SK-N-SH (cell line): ENCODE measurements around the gene PDE2A. TPM values are rescaled to one million over a fixed set of nuclear protein-coding genes. Genes with fewer than 3 reads are reported as not detected.

Experiments used
- CTCF ChIA-PET: fragments of 300-600, 350-600 bp; formaldehyde crosslinking; extraction: SDS; loops from one replicate; lab custom pipeline; 2021; lab: Yijun Ruan, JAX
- POLR2A ChIA-PET: fragments of 350-600 bp; sonication (Branson Sonifier 250); formaldehyde crosslinking; extraction: SDS; loops from one replicate; lab custom pipeline; 2020; ENCODE audit warnings: antibody characterized with exemption, inconsistent platforms; lab: Yijun Ruan, JAX
- DNase-seq: peaks from one replicate; pipeline ENCODE4 v3.0.0; 2012
- H2AFZ ChIP-seq: fragments of 200-600 bp; sonication (generic); 2 replicates; pipeline ENCODE4 v1.8.1; 2016; ENCODE audit warnings: antibody characterized with exemption, mild to moderate bottlenecking, low read depth
- H3F3A ChIP-seq: fragments of 200-600 bp; sonication (generic); replicated peaks from 2 replicates; pipeline ENCODE3; 2016; ENCODE audit warnings: antibody characterized with exemption, mild to moderate bottlenecking; ENCODE audit not compliant: insufficient read depth
- H3K27ac ChIP-seq, 2 experiments: fragments of 200-500 bp in 1 of 2; fragments of 200-600 bp in 1 of 2; sonication (Bioruptor generic) in 1 of 2; sonication (generic), shearing (Covaris generic) in 1 of 2; 2 replicates each; pipeline versions ENCODE4 v1.5.1 to v1.6.1; 2014 to 2016; ENCODE audit warnings: low read depth in 2 of 2, inconsistent platforms in 1 of 2, low read length in 1 of 2, mild to moderate bottlenecking in 1 of 2, mixed read lengths in 1 of 2
- H3K27me3 ChIP-seq: fragments of 200-600 bp; sonication (generic), shearing (Covaris generic); 2 replicates; pipeline ENCODE4 v1.6.1; 2016; ENCODE audit warnings: mixed run types; ENCODE audit not compliant: insufficient read depth
- H3K36me3 ChIP-seq, 2 experiments: fragments of 200-500 bp in 1 of 2; fragments of 200-600 bp in 1 of 2; sonication (Bioruptor generic) in 1 of 2; sonication (generic) in 1 of 2; replicated peaks in 1 of 2; 2 replicates each; pipeline versions ENCODE3 to v1.5.1; 2014 to 2016; ENCODE audit warnings: low read length in 1 of 2, mild to moderate bottlenecking in 1 of 2; ENCODE audit not compliant: insufficient read depth in 2 of 2, control insufficient read depth in 1 of 2
- H3K4me1 ChIP-seq, 2 experiments: fragments of 200-500 bp in 1 of 2; fragments of 200-600 bp in 1 of 2; sonication (Bioruptor generic) in 1 of 2; sonication (generic), shearing (Covaris generic) in 1 of 2; 2 replicates each; pipeline versions ENCODE4 v1.5.1 to v1.6.1; 2014 to 2016; ENCODE audit warnings: low read depth in 1 of 2, low read length in 1 of 2, mixed run types in 1 of 2; ENCODE audit not compliant: insufficient read depth in 2 of 2, control insufficient read depth in 1 of 2
- H3K4me2 ChIP-seq: fragments of 200-600 bp; sonication (generic), shearing (Covaris generic); 2 replicates; pipeline ENCODE4 v1.6.1; 2017; ENCODE audit warnings: mixed run types
- H3K4me3 ChIP-seq, 2 experiments: fragments of 200-500 bp in 1 of 2; fragments of 200-600 bp in 1 of 2; sonication (Bioruptor generic) in 1 of 2; sonication (generic), shearing (Covaris generic) in 1 of 2; 2 replicates each; pipeline versions ENCODE4 v1.5.1 to v1.8.1; 2014 to 2016; ENCODE audit warnings: low read depth in 2 of 2, inconsistent platforms in 1 of 2, low read length in 1 of 2, mild to moderate bottlenecking in 1 of 2, mixed read lengths in 1 of 2, moderate library complexity in 1 of 2
- H3K79me2 ChIP-seq: fragments of 200-600 bp; sonication (generic); 2 replicates; pipeline ENCODE4 v1.8.1; 2017; ENCODE audit warnings: mild to moderate bottlenecking; ENCODE audit not compliant: insufficient read depth
- H3K9ac ChIP-seq: fragments of 200-600 bp; sonication (generic); 2 replicates; pipeline ENCODE4 v1.6.1; 2017; ENCODE audit warnings: mixed run types
- H3K9me2 ChIP-seq: fragments of 200-600 bp; sonication (generic); 2 replicates; pipeline ENCODE4 v1.6.1; 2017; ENCODE audit warnings: mixed run types
- H3K9me3 ChIP-seq: fragments of 200-600 bp; sonication (generic); 2 replicates; pipeline ENCODE4 v1.6.1; 2017; ENCODE audit warnings: mixed run types, mild to moderate bottlenecking, moderate library complexity
- H4K20me1 ChIP-seq: fragments of 200-600 bp; sonication (generic); 2 replicates; pipeline ENCODE4 v1.6.1; 2017; ENCODE audit warnings: mild to moderate bottlenecking, mixed run types; ENCODE audit not compliant: insufficient read depth
- ELF1 ChIP-seq: IDR thresholded peaks from 2 replicates; pipeline ENCODE4 v1.4.0; 2012
- GABPA ChIP-seq: IDR thresholded peaks from 2 replicates; pipeline ENCODE4 v1.4.0; 2012; ENCODE audit warnings: low read depth, mild to moderate bottlenecking
- JUND ChIP-seq: IDR thresholded peaks from 2 replicates; pipeline ENCODE4 v1.4.0; 2012
- NFIC ChIP-seq: IDR thresholded peaks from 2 replicates; pipeline ENCODE4 v1.4.0; 2012; ENCODE audit warnings: borderline replicate concordance
- REST ChIP-seq: IDR thresholded peaks from 2 replicates; pipeline ENCODE4 v1.6.1; 2012; ENCODE audit warnings: mild to moderate bottlenecking, low read depth, low read length, moderate library complexity
- TCF12 ChIP-seq: IDR thresholded peaks from 2 replicates; pipeline ENCODE4 v1.4.0; 2012
- USF1 ChIP-seq: IDR thresholded peaks from 2 replicates; pipeline ENCODE4 v1.4.0; 2012; ENCODE audit warnings: low read depth, borderline replicate concordance
- YY1 ChIP-seq: IDR thresholded peaks from 2 replicates; pipeline ENCODE4 v1.4.0; 2012; ENCODE audit warnings: low read depth, mild to moderate bottlenecking
- ZBTB33 ChIP-seq: IDR thresholded peaks from 2 replicates; pipeline ENCODE4 v1.4.0; 2012; ENCODE audit warnings: low read depth, borderline replicate concordance
- WGBS: methylation state at CpG from one replicate; pipeline ENCODE4 v1.1.6; 2017; ENCODE audit warnings: low lambda C conversion rate; 5-methylcytosine and 5-hydroxymethylcytosine counted together
- polyA plus RNA-seq, 3 experiments: library from polyadenylated mRNA; depleted of rRNA; stranded (reverse); fragments of >200 nt; gene quantifications; 2 replicates each; pipeline ENCODE4 v1.2.3, GENCODE V29; 2012

The PDE2A gene
- polyA plus RNA-seq, 1 of the 3 experiments (the other 2 are of a cell fraction), result 0.43 TPM

- Histone ChIP-seq H4K20me1 (no peaks in the 10 kb centered on the region), H3K4me1 (peaks cover 0 to 78% of the 10 kb centered on the region in 2 experiments; a peak in 1 of 4 replicates), H3K4me3 (no peak overlapping the region), H3K79me2 (no peaks in the 10 kb centered on the region), H3K9me3 (no peaks in the 10 kb centered on the region), H3K27ac (no peak overlapping the region), H2AFZ (no peak overlapping the region), H3K9me2 (no peaks in the 10 kb centered on the region), H3K27me3 (peaks cover 19% of the 10 kb centered on the region; the same call in 1 of the 2 replicates), H3K4me2 (no peak overlapping the region), H3K9ac (no peak overlapping the region), H3F3A (no peaks in the 10 kb centered on the region), H3K36me3 (no peaks in the 10 kb centered on the region)
- POLR2A ChIA-PET, result no interaction called here
- no peak for TF ChIP-seq JUND
- no peak for TF ChIP-seq GABPA
- no peak for TF ChIP-seq TCF12
- TF ChIP-seq ELF1, result no peak
- DNase-seq, result no peak
- CTCF ChIA-PET, result interaction anchor here (0.8 to 6.6 kb wide), 8 partner anchors 10 to 61 kb away, joined by 3 to 39 read pairs (median 10); no protein-coding TSS in a partner anchor
- WGBS, result 75% methylated on average over 9 of the region's 9 CpGs
Observed at GRCh38 chr11:72635309-72635915, 38.8 kb downstream of the PDE2A start.

- WGBS, result 75% methylated on average over 7 of the region's 7 CpGs
Observed at GRCh38 chr11:72634472-72635095, 39.6 kb downstream of the PDE2A start.

More at GRCh38 chr11:72634472-72635095, 39.6 kb downstream of the PDE2A start:
- no peak overlapping the region for H3K9ac ChIP-seq
- H3K9me2 ChIP-seq, result no peaks in the 10 kb centered on the region
- TF ChIP-seq NFIC, result no peak
- no peak for TF ChIP-seq USF1
- no peak for TF ChIP-seq REST
- TF ChIP-seq ELF1, result no peak
- TF ChIP-seq YY1, result no peak
- TF ChIP-seq ZBTB33, result no peak
- TF ChIP-seq TCF12, result no peak
- H3K36me3 ChIP-seq, result no peaks in the 10 kb centered on the region
- H4K20me1 ChIP-seq, result no peaks in the 10 kb centered on the region
- no peak overlapping the region; a peak in 1 of 4 replicates for H3K27ac ChIP-seq
- H3K79me2 ChIP-seq, result no peaks in the 10 kb centered on the region
- DNase-seq, result no peak
- H3K4me2 ChIP-seq, result no peak overlapping the region
- no peak overlapping the region for H3K4me3 ChIP-seq
- ChIA-PET CTCF (interaction anchor here (1.3 to 6.6 kb wide), 8 partner anchors 8 to 61 kb away, joined by 5 to 39 read pairs (median 13); no protein-coding TSS in a partner anchor), POLR2A (no interaction called here)
- no peaks in the 10 kb centered on the region for H3F3A ChIP-seq
- H3K27me3 ChIP-seq, result peaks cover 15% of the 10 kb centered on the region; the same call in 1 of the 2 replicates
- no peak overlapping the region for H2AFZ ChIP-seq
- H3K4me1 ChIP-seq, result peaks cover 0 to 86% of the 10 kb centered on the region in 2 experiments; a peak in 2 of 4 replicates
- H3K9me3 ChIP-seq, result no peaks in the 10 kb centered on the region
